GM18868 (cell line): ENCODE measurements around the gene UBE2H.
"Not testable (repeated sequence)": the region's sequence is repeated elsewhere in the genome, so short reads cannot be mapped to it uniquely, and the experiment has no call there.

Experiments used
- ATAC-seq: cut with Tn5 transposase; IDR thresholded peaks from one replicate; pipeline ENCODE4 v1.9.1; 2021; ENCODE audit warnings: mild to moderate bottlenecking, moderate library complexity; ENCODE audit not compliant: unreplicated experiment

UBE2H gene

DNA sequence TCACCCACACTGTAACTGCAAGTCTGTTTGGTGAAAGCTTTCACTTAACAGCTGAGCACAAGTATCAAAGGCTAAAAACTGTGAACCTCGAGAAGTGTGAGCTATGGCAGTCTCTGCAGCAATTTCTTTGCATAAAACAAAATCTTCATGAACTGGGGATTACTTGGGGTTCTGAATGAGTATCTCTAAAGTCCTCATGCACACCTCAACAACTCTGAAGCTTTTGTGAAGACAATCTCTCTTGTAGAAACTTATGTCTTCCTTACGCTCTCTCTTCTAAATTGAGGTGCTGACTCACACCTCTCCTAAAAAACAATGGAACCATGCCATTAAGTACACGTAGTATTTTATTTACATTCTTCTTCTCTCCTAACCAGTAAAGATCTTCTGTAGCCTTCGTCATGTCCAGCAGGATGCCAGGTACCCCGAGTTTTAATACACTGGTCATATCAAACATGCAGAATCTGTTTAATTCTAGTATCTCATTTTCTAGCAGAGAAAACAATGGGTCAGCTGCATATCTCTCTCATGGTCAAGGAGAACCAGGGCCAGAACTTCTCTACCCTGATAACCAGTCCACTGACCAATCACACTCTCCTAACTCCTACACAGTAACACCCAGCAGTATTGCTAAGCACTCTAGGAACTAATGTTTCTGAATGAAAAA is 76.9 kb downstream of the UBE2H start:
- no peak for ATAC-seq

DNA sequence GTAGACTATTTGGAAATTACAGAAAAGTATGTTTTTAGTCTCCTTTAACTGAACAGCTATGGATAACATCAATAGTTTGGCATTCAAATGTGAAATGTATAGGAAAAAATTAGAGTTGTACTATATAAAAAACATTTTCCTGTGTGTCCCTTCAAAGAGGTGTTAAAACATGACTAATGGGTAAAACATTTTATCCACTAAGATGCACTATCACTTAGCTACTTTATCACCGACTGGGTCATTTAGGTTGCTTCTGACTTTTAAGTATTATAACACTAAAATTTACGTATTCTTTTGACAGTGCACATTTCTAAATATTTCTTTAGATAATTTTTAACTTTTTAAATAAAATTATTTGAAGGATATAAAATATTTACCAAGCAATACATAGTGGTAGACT is 77.6 kb downstream of the UBE2H start:
- ATAC-seq = no peak

DNA sequence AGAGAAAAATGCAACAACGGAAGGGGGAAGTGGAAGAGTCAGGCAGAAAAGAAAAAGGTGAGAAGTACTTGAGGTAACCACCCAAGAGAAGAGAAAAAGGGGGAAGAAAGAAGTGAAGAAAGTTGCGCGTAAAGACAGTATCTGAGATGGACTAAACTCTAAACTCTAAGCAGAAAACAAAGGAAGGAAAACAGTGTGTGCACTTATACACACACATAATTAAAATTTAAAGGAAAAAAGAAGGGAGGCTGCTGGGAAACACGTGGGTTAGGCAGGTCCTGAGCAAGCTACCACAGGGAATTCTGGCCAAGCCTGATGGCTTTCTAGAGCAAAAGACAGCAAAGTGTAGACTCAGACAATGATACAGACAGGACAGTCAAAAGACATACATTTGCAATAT is 78.0 kb downstream of the UBE2H start:
- no peak for ATAC-seq

GRCh38 chr7:129872054-129872453 is 80.7 kb downstream of the UBE2H start:
- no peak for ATAC-seq

- ATAC-seq = no peak
These were observed 82.1 kb downstream of the UBE2H start for GRCh38 chr7:129870668-129871067.

DNA sequence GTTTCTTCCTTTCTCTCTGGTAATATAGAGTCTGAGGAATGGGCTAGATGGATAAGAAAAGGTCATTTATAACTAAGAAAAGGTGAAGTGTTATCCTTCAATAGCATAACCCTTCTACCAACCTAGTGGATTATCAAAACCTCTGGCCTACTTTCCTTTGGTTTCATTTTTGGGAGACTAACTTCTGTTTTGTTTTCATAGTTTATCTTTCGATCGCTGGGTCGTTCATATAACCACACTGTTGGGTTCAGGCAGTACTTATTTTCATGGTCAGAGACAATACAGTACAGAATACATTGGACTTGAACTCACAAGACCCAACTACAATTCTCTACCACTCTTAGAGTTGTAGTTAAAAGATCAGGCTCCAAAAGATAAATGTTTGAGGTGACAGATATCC is 86.5 kb downstream of the UBE2H start:
- no peak for ATAC-seq

DNA sequence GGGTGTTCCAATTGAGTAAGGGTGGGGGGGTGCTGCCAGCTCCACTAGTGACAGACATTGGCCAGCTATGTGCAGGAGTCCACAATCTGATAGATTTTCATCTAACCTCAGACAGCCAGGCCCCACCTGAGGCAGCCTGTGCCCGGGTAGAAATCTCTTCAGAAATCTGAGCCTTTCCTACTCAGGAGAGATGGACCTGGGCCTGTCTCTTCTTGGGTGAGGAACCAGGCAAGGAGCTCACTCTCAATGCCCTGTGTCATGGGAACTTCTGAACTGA is 86.9 kb downstream of the UBE2H start:
- no peak for ATAC-seq

DNA sequence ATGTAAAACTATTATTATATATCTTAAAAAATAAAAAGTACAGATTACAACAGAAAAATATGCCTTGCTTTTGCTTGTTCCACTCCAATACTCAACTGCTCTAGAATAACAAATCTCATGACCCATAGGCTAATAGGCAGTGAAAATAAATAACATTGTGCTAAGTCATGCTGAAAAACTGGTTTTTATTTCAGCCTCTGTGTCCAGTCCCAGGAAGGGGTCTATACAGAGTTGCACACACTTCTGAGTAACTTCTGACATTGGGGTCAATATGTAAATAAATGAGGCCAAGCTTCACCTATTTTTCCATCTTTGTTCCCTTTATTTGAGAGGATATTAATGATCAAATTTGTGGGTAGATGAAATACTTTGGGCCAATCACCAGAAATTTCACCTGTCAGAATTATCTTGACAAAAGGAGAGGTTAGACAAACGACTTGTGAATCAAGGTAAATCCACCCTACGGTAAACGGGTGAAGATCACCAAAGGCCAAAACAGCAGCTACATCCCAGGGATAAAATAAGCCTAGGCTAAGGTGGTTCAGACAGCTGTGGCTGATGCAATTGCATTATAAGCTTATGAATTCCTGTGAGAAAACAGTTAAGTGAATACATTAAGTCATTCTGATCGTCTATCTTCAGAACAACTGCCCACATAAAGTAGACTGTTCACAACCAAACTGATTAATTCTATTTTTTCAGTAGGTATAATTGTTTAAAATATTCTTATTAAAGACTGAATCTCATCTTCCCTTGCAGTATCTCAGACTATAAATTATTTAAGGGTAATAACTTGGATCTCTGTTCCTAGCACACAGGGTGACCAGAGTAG is 87.5 kb downstream of the UBE2H start:
- ATAC-seq = no peak

DNA sequence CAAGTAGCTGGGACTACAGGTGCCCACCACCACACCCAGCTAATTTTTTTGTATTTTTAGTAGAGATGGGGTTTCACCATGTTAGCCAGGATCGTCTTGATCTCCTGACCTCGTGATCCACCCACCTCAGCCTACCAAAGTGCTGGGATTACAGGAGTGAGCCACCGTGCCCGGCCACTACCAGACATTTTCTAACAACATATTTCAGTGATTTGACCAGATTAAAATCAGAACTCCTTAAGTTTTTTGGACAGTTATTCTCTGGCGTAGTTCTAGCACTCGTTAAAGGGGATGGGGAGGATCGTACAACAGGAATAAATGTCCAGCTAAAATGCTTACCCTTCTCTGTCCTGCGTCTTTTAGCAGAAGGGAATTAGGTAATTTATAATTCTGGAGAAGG is 88.1 kb downstream of the UBE2H start:
- not testable (repeated sequence) for ATAC-seq

DNA sequence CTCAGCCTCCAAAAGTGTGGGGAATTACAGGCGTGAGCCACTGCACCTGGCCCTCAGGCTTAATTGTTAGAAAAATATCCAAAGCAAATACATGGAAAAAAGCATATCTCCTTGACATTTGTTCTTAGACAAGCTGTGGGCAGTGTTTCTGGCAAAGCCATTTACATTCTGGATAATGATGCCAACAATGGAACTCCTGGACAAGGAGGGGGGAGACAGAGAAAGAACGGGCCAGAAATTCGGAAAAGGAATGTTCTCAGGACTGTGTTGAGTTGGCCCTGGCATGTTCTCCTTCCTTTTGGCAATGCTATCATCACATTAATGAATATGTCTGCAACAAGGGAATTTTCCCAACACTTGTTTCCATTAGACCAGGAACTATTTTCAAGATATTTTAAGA is 88.7 kb downstream of the UBE2H start:
- ATAC-seq = no peak

DNA sequence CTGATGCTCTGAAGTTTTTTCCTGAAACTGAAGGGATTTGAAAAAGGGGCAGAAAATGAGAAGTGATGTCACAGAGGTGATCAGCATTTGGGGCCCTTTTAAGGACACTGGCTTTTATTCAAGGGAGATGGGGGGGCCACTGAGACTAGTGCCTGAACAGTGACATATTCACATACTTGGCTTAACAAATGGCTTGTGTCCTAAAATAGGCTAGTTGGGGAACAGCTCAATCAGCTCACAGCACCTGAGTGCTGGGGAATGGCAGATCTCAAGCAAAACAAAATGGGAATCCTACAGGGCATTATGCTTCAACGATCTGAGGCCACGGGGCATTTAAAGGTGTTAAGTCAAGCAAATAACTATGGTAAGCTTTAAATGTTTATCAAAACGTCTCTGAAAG is 90.1 kb downstream of the UBE2H start:
- ATAC-seq = no peak

GRCh38 chr7:129860784-129861183 is 92.0 kb downstream of the UBE2H start:
- ATAC-seq = not testable (repeated sequence)

GRCh38 chr7:129859183-129859582 is 93.6 kb downstream of the UBE2H start:
- ATAC-seq = peak; percentile 55

GRCh38 chr7:129858490-129858889 is 94.3 kb downstream of the UBE2H start:
- ATAC-seq = no peak

DNA sequence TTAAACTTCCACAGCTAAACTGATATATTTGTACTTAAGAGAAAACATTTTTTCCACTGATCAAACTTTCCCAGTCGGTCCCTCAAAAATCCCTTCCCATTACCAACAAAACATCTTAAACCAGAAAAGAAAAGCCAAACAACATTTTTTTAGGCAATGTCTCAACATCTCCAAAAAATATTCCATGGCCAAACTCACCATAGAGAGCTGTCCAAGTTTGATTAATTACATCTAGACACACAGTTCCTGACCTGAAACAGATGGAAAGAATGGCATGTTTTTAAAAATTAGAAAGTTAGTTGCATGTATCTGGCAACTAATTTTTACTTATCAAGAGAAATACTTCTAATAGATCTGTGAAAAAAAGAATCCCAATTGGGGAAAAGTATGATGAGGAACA is 95.4 kb downstream of the UBE2H start:
- ATAC-seq = no peak

DNA sequence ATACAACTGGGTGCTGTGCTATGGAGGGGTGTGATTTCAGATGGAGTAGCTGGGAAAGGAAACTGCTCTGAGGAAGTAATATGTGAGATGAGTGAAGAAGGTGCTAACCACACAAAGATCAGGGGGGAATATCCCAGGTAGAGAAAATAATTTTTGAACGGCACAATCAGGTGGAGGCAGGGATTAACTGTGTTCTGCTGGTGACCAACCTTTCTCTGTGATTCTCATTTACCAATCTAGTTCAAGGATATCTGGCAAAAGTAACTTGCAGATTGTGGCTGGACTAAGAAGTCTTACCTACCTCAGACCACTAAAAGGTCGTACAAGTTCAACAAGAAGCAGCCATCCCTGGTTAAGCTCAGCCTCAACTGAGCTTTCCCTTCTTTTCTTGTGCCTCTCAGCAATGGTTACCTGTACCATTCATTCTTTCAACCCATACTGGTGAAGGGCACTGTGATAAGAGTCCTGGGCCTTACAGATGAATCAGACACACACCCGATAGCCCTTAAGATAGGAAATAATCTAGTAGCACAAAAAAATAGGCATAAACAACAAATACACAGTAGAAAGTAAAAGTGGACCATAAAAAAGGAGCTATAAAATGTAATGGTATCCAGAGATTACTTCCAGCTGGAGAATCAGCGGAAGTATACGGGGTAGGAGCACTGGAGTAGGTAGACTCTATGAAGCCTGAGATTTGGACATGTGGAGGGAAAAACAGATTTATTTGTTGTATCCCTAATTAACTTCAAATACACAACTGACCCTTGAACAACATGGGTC is 96.6 kb downstream of the UBE2H start:
- ATAC-seq = no peak

GRCh38 chr7:129855234-129855673 is 97.5 kb downstream of the UBE2H start:
- no peak for ATAC-seq

- no peak for ATAC-seq
These were observed 98.4 kb downstream of the UBE2H start for GRCh38 chr7:129854401-129854800.

DNA sequence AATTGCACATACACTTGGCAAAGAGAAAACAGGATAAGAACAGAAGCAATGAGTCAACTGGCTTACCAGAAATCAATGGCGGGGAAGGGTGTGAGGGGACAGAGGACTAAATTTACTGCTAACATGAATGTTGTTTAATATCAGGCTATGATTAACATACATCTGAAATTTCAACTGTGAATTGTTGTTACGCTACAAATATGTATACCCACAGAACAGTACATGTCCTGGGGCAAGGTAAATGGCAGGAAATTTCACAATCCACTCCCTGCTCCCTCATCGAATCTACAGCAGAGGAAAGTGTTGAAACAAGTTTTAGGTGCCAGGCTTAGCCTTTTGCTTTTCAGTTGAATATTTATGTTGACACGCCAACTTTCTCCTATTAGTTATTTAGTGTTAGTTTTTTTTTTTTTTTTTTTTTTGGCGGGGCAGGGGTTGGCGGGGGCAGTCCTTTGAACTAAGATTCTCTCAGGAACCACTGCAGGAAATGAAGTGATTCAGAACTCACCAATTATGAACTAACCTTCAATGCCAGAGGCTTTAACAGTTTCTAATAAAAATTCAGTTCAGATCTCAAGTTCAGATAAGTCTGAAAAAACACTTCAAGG is 99.0 kb downstream of the UBE2H start:
- ATAC-seq = no peak

GRCh38 chr7:129851809-129852208 is 101.0 kb downstream of the UBE2H start:
- no peak for ATAC-seq

GRCh38 chr7:129851174-129851573 is 101.6 kb downstream of the UBE2H start:
- ATAC-seq = no peak
